Caco-2 (cell line): ENCODE measurements around the gene RPRM. TPM values are rescaled to one million over a fixed set of nuclear protein-coding genes. Genes with fewer than 3 reads are reported as not detected.

Source experiments
- BruUV-seq: library from RNA; stranded (reverse); fragments of 400-500 nt; replicated peaks from 2 replicates; lab custom pipeline; 2021; lab: Mats Ljungman, UMichigan
- CTCF ChIA-PET: fragments of 300-600 bp; sonication (Branson Sonifier 250); formaldehyde crosslinking; loops from one replicate; lab custom pipeline; 2022; ENCODE audit warnings: antibody characterized with exemption; lab: Charles Lee
- POLR2A ChIA-PET: fragments of 300-600 bp; sonication (Branson Sonifier 250); formaldehyde crosslinking; loops from one replicate; lab custom pipeline; 2022; ENCODE audit warnings: antibody characterized with exemption; lab: Charles Lee
- DNase-seq, 2 experiments: peaks; one replicate each; pipeline versions ENCODE4 v3.0.0 to v3.0.0-alpha.2; 2020 to 2022
- H3K27me3 ChIP-seq: replicated peaks from 2 replicates; pipeline ENCODE4 v1.6.0; 2011; ENCODE audit warnings: low read length; ENCODE audit not compliant: control insufficient read depth, insufficient read depth
- H3K36me3 ChIP-seq: 2 replicates; pipeline ENCODE4 v1.5.1; 2011; ENCODE audit warnings: low read length; ENCODE audit not compliant: control insufficient read depth, insufficient read depth
- H3K4me1 ChIP-seq: fragments of 250-450 bp; sonication (Bioruptor Pico); 2 replicates; pipeline ENCODE4 v1.5.1; 2020; ENCODE audit warnings: mild to moderate bottlenecking
- H3K4me3 ChIP-seq: 2 replicates; pipeline ENCODE4 v1.5.1; 2011; ENCODE audit warnings: low read depth, mild to moderate bottlenecking, control low read depth, low read length
- H3K9me3 ChIP-seq: fragments of 250-450 bp; sonication (Bioruptor Pico); 2 replicates; pipeline ENCODE4 v1.5.1; 2020; ENCODE audit warnings: mild to moderate bottlenecking, moderate library complexity
- H3K27ac Mint-ChIP-seq: one replicate; pipeline ENCODE4 v1.8.0; 2022; ENCODE audit warnings: mixed read lengths; ENCODE audit not compliant: unreplicated experiment
- H3K27me3 Mint-ChIP-seq: one replicate; pipeline ENCODE4 v1.8.0; 2022; ENCODE audit warnings: mixed read lengths; ENCODE audit not compliant: insufficient read depth, unreplicated experiment
- H3K36me3 Mint-ChIP-seq: one replicate; pipeline ENCODE4 v1.8.0; 2022; ENCODE audit warnings: mild to moderate bottlenecking, mixed read lengths; ENCODE audit not compliant: insufficient read depth, unreplicated experiment
- H3K4me1 Mint-ChIP-seq: one replicate; pipeline ENCODE4 v1.8.0; 2022; ENCODE audit warnings: low read depth, mixed read lengths; ENCODE audit not compliant: unreplicated experiment
- H3K4me3 Mint-ChIP-seq: one replicate; pipeline ENCODE4 v1.8.0; 2022; ENCODE audit warnings: mild to moderate bottlenecking, moderate library complexity, mixed read lengths; ENCODE audit not compliant: unreplicated experiment
- H3K9me3 Mint-ChIP-seq: one replicate; pipeline ENCODE4 v1.8.0; 2022; ENCODE audit warnings: mixed read lengths; ENCODE audit not compliant: unreplicated experiment
- CTCF ChIP-seq, 2 experiments: fragments of 200-600 bp in 1 of 2; IDR thresholded peaks; 1 replicate in 1 of 2; 2 replicates in 1 of 2; pipeline versions ENCODE4 v1.5.1 to v1.8.0; 2011 to 2022; ENCODE audit warnings: antibody characterized with exemption in 1 of 2, control low read depth in 1 of 2, inconsistent platforms in 1 of 2, low read depth in 1 of 2, low read length in 1 of 2, mild to moderate bottlenecking in 1 of 2, moderate library complexity in 1 of 2; ENCODE audit not compliant: insufficient read depth in 1 of 2, severe bottlenecking in 1 of 2, unreplicated experiment in 1 of 2
- intact Hi-C: fragments of 100-400 bp; cut with micrococcal nuclease; formaldehyde crosslinking; loops from one replicate; pipeline ENCODE4 v1.10.0; 2022; ENCODE audit not compliant: unreplicated experiment
- total RNA-seq: library from RNA; stranded (reverse); gene quantifications from 2 replicates; pipeline ENCODE4 v1.2.3, GENCODE V29; 2022

The RPRM gene
- total RNA-seq, 1 experiment from 2014 or later = not detected

- no peak for TF ChIP-seq CTCF (IDR thresholded peaks at IDR 0.05; ENCODE audit: insufficient read depth in 1 of 2, low read depth in 1 of 2, low read length in 1 of 2, severe bottlenecking in 1 of 2, unreplicated experiment in 1 of 2)
- Mint-ChIP-seq H3K27me3 (no peaks in the 10 kb centered on the region), H3K4me1 (no peaks in the 10 kb centered on the region), H3K36me3 (no peaks in the 10 kb centered on the region), H3K4me3 (no peak overlapping the region), H3K27ac (no peak overlapping the region), H3K9me3 (no peaks in the 10 kb centered on the region)
- no peaks in the 10 kb centered on the region for H3K36me3 ChIP-seq
- no peaks in the 10 kb centered on the region for H3K9me3 ChIP-seq
- H3K27me3 ChIP-seq = no peaks in the 10 kb centered on the region
- H3K4me3 ChIP-seq = no peak overlapping the region
- DNase-seq = no peak
- CTCF ChIA-PET = no interaction called here
- intact Hi-C loops = no loop called here
- no peaks in the 10 kb centered on the region for H3K4me1 ChIP-seq
- no TSS peak for BruUV-seq
- POLR2A ChIA-PET = no interaction called here
These were observed 19.5 kb upstream of the RPRM start for GRCh38 chr2:153497938-153498629.

- no peaks in the 10 kb centered on the region for H3K36me3 ChIP-seq
- intact Hi-C loops = no loop called here
- ChIA-PET POLR2A (no interaction called here), CTCF (no interaction called here)
- no peak overlapping the region for H3K4me3 ChIP-seq
- H3K9me3 ChIP-seq = no peaks in the 10 kb centered on the region; the same call in 1 of the 2 replicates
- no peaks in the 10 kb centered on the region for H3K27me3 Mint-ChIP-seq
- DNase-seq = no peak
- no peaks in the 10 kb centered on the region for H3K36me3 Mint-ChIP-seq
- BruUV-seq = no TSS peak
- H3K4me1 ChIP-seq = no peaks in the 10 kb centered on the region
- no peak overlapping the region for H3K4me3 Mint-ChIP-seq
- no peaks in the 10 kb centered on the region for H3K27me3 ChIP-seq
- no peak for TF ChIP-seq CTCF (IDR thresholded peaks at IDR 0.05; ENCODE audit: insufficient read depth in 1 of 2, low read depth in 1 of 2, low read length in 1 of 2, severe bottlenecking in 1 of 2, unreplicated experiment in 1 of 2)
- H3K4me1 Mint-ChIP-seq = no peaks in the 10 kb centered on the region
- H3K27ac Mint-ChIP-seq = no peak overlapping the region
- no peaks in the 10 kb centered on the region for H3K9me3 Mint-ChIP-seq
These were observed 17.2 kb upstream of the RPRM start for GRCh38 chr2:153495725-153496124.

- H3K36me3 Mint-ChIP-seq = no peaks in the 10 kb centered on the region
- Histone ChIP-seq H3K4me3 (no peak overlapping the region), H3K36me3 (no peaks in the 10 kb centered on the region), H3K9me3 (no peaks in the 10 kb centered on the region; the same call in 1 of the 2 replicates), H3K27me3 (no peaks in the 10 kb centered on the region), H3K4me1 (no peaks in the 10 kb centered on the region)
- ChIA-PET POLR2A (no interaction called here), CTCF (no interaction called here)
- BruUV-seq = no TSS peak
- DNase-seq = no peak
- H3K4me1 Mint-ChIP-seq = no peaks in the 10 kb centered on the region
- no peak for TF ChIP-seq CTCF (IDR thresholded peaks at IDR 0.05; ENCODE audit: insufficient read depth in 1 of 2, low read depth in 1 of 2, low read length in 1 of 2, severe bottlenecking in 1 of 2, unreplicated experiment in 1 of 2)
- no peaks in the 10 kb centered on the region for H3K27me3 Mint-ChIP-seq
- intact Hi-C loops = no loop called here
- no peak overlapping the region for H3K4me3 Mint-ChIP-seq
- H3K9me3 Mint-ChIP-seq = no peaks in the 10 kb centered on the region
- H3K27ac Mint-ChIP-seq = no peak overlapping the region
These were observed 9.5 kb upstream of the RPRM start for GRCh38 chr2:153488072-153488471.
